NOMO-1 treated with dmso at 0.1 percent for 144 hours (cell line): ENCODE results near the gene DRC3.

ENCODE experiments used
- DNase-seq: peaks from one replicate; lab custom pipeline; 2025; ENCODE audit not compliant: unreplicated experiment; lab: John Stamatoyannopoulos, UW

DRC3 gene

DNA sequence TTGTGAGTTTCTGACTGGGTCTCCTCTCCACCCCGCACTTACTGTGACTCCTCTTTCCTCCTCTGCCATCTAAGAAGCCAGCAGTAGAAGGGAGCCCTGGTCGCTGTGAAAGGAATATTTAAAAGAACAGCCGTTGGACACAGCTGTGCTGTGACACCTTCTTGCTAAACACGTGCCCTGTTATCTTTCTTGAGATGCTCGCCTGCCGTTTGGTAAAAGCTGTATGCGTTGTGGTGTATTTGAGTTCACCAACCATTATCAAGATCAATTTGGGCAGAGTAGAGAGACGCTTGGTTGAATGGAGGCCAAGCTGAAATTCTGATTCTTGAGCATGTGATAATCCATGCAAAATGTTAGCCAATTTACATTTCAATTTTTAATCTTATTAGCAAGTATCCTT lies 70.3 kb downstream of the DRC3 start:
- no peak for DNase-seq

DNA sequence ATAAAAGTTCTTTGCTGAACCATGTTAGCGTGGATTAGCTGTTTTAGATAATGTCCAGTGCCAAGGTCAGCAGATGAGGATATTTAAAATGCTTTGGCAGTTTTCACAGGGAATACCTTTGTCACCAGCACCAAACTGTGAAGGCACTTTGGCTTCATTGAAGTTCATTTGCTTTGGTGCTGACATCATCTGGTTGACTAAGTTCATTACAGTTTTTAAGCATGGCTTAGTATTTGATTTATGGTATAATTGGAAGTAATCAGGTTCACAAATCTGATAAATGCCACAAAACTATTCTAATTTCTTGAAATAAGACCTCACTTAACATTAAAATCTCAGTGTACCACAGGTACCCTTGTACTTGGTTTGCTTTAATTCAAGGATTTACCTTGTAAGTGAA lies 70.8 kb downstream of the DRC3 start:
- no peak for DNase-seq

DNA sequence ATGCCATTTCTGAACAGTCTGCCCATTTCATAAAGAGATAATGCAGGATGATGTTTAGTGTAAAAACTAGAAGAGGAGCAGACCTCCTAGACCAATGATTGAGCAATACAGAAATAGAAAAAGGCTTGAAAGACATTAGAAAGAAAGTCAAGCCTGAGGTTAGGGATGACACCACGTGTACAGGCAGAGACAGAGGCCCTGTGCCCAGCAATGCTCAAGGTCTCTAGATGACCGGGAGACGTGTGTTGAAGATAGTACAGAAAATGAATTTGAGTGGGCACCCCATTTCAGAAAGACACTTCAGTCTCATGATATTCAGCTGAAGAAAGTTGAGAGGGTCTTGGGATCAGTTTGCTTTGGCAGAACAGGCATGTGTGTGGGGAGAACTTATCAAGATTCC lies 71.9 kb downstream of the DRC3 start:
- no peak for DNase-seq

DNA sequence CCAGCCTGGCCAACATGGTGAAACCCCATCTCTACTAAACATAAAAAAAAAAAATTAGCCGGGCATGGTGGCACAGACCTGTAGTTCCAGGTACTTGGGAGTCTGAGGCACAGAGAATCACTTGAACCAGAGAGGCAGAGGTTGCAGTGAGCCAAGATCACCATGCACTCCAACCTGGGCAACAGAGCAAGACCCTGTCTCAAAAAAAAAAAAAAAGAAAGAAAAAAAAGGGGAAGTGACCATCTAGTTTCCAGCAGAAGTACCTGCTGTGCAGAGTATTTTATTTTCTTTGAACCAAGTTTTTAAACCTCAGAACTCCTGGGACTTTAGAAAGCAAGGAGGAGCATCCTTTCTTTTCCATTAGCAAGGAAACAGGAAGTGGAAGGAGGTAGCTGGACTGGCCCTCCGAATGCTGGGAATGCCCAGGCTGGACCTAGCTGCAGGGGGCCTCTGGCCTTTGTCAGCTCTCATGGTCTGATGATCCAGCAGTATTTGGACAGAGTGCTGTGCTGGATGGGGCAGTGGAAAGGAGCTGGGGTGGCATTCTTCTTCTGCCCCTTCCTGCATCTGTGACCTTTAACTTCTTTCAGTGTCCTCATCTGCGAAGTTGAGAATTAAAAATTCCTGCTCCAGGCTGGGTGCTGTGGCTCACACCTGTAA lies 73.2 kb downstream of the DRC3 start:
- no peak for DNase-seq

- DNase-seq, result no peak
Measured at GRCh38 chr17:18055597-18055996, 82.9 kb downstream of the DRC3 start.

GRCh38 chr17:18056214-18056613 lies 83.6 kb downstream of the DRC3 start:
- no peak for DNase-seq

DNA sequence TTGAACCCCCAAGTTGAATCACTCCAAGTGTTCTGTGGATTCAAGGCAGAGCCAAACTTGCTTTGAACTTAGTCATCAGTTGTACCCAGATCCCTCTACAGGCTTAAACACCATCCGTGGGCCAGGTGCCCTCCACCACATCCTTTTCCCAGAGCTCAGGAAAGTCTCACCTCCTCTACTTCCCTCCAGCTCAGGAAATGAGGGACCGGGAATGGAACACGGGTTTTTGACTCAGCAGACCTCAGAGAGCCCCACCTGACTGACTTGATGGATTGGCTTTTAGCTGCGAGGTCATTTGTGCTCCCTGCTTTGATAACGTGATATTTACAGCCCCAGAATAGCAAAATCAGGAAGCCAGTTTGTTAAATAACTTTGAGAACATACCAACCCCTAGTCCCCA lies 86.6 kb downstream of the DRC3 start:
- DNase-seq, result no peak

DNA sequence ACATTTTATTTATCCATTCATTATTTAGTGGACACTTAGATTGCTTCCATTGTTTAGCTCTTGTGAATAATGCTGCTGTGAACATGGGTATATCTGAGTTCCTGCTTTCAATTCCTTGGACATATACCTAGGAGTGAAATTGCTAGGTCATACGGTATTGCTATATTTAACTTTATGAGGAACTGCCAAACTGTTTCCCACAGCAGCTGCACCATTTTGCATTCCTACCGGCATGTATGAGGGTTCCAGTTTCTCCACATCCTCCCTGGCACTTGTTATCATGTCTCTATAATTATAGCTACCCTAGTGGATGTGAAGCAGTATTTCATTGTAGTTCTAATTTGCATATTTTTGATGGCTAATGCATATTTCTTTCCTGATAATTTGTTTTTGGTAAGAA lies 91.4 kb downstream of the DRC3 start:
- no peak for DNase-seq

GRCh38 chr17:18065546-18065945 lies 92.9 kb downstream of the DRC3 start:
- DNase-seq, result no peak
